Measurements from ENCODE around the gene DMKN.

DMKN gene

GRCh38 chr19:35524181-35524837 is 10.9 kb upstream of the DMKN start:
- no peak for DNase-seq (ENCODE audit: low read depth in 2 of 2)

- no peak for DNase-seq (ENCODE audit: low read depth in 2 of 2)
Observed at GRCh38 chr19:35522745-35523327, 9.4 kb upstream of the DMKN start.

GRCh38 chr19:35521124-35521743 is 7.8 kb upstream of the DMKN start:
- DNase-seq (ENCODE audit: low read depth in 2 of 2): no peak

- DNase-seq (ENCODE audit: low read depth in 2 of 2): no peak
Observed at GRCh38 chr19:35519291-35519690, 5.8 kb upstream of the DMKN start.

GRCh38 chr19:35518313-35518712 is 4.9 kb upstream of the DMKN start:
- no peak for DNase-seq (ENCODE audit: low read depth in 2 of 2)

- no peak for DNase-seq (ENCODE audit: low read depth in 2 of 2)
Observed at GRCh38 chr19:35517342-35517741, 3.9 kb upstream of the DMKN start.

- no peak for DNase-seq (ENCODE audit: low read depth in 2 of 2)
Observed at GRCh38 chr19:35516310-35516709, 2.9 kb upstream of the DMKN start.

GRCh38 chr19:35514282-35514809 is 897 bp upstream of the DMKN start:
- no peak for DNase-seq (ENCODE audit: low read depth in 2 of 2)

GRCh38 chr19:35512831-35513627 is 420 bp downstream of the DMKN start:
- no peak for DNase-seq (ENCODE audit: low read depth in 2 of 2)

- no peak for DNase-seq (ENCODE audit: low read depth in 2 of 2)
Observed at GRCh38 chr19:35511337-35511736, 2.1 kb downstream of the DMKN start.

GRCh38 chr19:35510626-35510964 is 2.9 kb downstream of the DMKN start:
- DNase-seq (ENCODE audit: low read depth in 2 of 2): no peak

GRCh38 chr19:35509861-35510625 is 3.4 kb downstream of the DMKN start:
- DNase-seq (ENCODE audit: low read depth in 2 of 2): peak; percentile 63 to 74

- peak; percentile 15 for DNase-seq (ENCODE audit: low read depth in 2 of 2)
Observed at GRCh38 chr19:35509018-35509652, 4.3 kb downstream of the DMKN start.

GRCh38 chr19:35508129-35508528 is 5.3 kb downstream of the DMKN start:
- DNase-seq (ENCODE audit: low read depth in 2 of 2): no peak

GRCh38 chr19:35507561-35507960 is 5.9 kb downstream of the DMKN start:
- no peak for DNase-seq (ENCODE audit: low read depth in 2 of 2)

- no peak for DNase-seq (ENCODE audit: low read depth in 2 of 2)
Observed at GRCh38 chr19:35506011-35506410, 7.4 kb downstream of the DMKN start.

GRCh38 chr19:35502751-35503150 is 10.7 kb downstream of the DMKN start:
- no peak for DNase-seq (ENCODE audit: low read depth in 2 of 2)

GRCh38 chr19:35501684-35502083 is 11.8 kb downstream of the DMKN start:
- DNase-seq (ENCODE audit: low read depth in 2 of 2): no peak

- DNase-seq (ENCODE audit: low read depth in 2 of 2): no peak
Observed at GRCh38 chr19:35500611-35501010, 12.8 kb downstream of the DMKN start.

- DNase-seq (ENCODE audit: low read depth in 2 of 2): no peak
Observed at GRCh38 chr19:35498984-35499527, 14.4 kb downstream of the DMKN start.

- DNase-seq (ENCODE audit: low read depth in 2 of 2): no peak
Observed at GRCh38 chr19:35498220-35498619, 15.2 kb downstream of the DMKN start.

Data from stimulated activated CD4-positive, alpha-beta T cell treated with anti-CD3 and anti-CD28 coated beads, Interleukin-1b, Interleukin-23, amount 100 ng/mL, for 4 hours (primary cell).